HG02588 (cell line): ENCODE results near the gene EXOC3.
"Not testable (repeated sequence)": the region's sequence is repeated elsewhere in the genome, so short reads cannot be mapped to it uniquely, and the experiment has no call there.

ENCODE experiments used
- ATAC-seq: cut with Tn5 transposase; IDR thresholded peaks from one replicate; pipeline ENCODE4 v1.9.1; 2021; ENCODE audit warnings: mild to moderate bottlenecking, moderate library complexity; ENCODE audit not compliant: unreplicated experiment

EXOC3 gene

DNA sequence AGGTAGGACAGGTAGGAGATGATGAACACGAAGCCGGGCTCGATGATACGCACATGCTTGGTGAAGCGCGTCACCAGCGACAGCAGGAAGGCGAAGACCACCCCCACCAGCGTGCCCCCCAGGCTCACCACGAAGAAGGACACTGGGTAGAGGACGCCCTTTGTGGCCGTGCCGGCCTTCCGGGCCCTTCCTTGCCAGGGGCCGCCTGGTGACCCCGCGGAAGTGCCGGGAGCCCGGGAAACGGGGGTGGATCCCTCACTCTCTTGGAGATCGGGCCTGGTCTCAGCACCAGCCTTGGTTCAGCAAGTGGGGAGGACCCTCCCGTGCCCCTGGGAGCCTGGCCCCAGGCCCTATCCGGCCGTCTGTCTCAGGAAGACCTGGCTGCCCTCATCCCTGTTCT lies 41.6 kb downstream of the EXOC3 start:
- no peak for ATAC-seq

DNA sequence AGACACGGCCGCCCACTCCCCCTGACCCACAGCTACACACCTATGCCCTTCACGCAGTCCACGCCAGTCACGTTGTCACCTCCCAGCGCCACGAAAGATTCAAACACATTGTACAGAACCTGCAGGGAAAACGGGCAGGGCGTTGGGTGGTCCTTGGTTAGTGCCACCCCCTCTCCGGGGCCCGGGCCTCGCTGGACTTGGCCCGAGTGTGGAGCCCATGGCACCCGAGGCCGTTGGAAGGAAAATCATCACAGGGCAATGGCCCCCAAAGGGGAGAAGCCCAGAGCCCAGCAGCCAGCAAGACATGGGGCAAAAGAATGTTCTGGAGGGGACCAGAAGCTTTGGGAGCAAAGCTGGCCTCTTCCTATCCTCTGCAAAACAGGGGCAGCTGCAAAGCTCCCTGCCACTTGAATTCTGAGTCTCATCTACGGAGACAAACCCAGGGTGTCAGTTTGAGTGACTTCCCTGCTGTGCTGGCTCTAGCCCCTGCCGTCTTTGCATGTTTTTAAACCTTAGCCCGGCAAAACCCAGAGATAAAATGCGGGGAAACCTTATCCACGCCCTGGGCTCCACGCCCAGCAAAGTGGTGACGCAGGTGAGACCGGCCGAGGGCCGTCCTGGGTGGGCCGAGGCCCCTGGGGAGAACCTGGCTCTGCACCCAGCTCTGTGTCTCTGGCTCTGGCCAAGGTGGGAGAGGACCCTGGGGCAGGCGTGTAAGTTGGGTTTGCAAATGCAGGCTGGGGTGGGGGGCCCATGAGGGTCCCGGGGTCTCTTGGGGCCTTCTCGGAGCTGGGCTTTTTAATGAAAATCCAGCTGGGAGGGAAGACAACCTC lies 42.4 kb downstream of the EXOC3 start:
- ATAC-seq, result no peak

DNA sequence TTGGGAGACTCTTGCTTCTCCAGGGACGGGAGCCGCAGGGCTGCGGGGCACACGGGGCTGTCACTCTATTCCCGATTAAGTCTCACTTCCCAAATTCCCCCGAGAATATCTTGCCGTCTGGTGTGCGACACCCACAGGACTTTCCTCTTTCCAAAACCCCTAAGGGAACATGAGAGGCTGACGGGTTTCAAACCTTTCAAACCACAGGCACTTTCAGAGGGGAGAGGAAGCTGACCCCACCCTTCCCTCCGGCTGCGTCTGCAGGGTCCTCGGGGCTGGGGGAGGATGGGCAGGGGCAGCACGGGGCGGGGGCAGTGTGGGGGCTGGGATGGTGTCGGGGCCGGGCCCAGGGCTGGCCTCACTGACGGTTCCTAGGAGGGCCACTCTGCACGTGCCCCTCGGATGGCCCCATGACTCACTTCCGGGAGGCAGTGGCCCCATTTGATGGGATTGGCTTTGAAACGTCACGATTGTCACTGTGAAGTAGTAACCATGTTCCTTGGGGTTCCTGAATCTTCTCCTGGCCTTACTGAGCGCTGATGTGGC lies 43.0 kb downstream of the EXOC3 start:
- ATAC-seq, result no peak

DNA sequence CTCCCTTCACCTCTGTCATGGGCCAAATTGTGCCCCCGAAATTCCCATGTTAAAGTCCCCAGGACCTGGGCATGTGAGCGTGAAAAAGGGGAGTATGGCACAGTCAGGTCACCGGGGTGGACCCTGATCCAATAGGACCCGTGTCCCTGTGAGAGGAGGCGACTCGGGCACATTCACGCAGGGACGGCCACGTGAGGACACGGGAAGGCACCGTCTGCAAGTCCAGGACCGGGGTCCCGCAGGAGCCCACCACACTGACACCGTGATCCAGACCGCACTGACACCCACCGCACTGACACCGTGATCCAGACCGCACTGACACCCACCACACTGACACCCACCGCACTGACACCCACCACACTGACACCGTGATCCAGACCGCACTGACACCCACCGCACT lies 43.6 kb downstream of the EXOC3 start:
- not testable (repeated sequence) for ATAC-seq

DNA sequence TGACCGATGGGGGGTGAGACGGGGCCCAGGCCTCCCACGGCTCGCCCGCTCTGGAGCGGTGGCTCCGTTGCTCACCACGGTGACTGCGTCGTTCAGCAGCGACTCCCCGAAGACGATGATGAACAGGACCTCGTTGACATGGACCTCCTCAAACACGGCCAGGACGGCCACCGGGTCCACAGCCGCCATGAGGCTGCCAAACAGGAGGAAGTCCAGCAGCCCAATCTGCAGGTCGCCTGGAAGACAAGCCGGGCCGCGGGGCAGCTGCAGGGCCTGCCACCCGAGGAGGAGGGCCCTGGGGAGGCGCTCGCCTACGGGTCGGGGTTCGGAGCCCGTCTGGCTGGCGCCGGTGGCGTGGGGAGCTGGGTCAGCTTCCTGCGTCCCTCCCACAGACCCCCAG lies 45.3 kb downstream of the EXOC3 start:
- ATAC-seq, result no peak

DNA sequence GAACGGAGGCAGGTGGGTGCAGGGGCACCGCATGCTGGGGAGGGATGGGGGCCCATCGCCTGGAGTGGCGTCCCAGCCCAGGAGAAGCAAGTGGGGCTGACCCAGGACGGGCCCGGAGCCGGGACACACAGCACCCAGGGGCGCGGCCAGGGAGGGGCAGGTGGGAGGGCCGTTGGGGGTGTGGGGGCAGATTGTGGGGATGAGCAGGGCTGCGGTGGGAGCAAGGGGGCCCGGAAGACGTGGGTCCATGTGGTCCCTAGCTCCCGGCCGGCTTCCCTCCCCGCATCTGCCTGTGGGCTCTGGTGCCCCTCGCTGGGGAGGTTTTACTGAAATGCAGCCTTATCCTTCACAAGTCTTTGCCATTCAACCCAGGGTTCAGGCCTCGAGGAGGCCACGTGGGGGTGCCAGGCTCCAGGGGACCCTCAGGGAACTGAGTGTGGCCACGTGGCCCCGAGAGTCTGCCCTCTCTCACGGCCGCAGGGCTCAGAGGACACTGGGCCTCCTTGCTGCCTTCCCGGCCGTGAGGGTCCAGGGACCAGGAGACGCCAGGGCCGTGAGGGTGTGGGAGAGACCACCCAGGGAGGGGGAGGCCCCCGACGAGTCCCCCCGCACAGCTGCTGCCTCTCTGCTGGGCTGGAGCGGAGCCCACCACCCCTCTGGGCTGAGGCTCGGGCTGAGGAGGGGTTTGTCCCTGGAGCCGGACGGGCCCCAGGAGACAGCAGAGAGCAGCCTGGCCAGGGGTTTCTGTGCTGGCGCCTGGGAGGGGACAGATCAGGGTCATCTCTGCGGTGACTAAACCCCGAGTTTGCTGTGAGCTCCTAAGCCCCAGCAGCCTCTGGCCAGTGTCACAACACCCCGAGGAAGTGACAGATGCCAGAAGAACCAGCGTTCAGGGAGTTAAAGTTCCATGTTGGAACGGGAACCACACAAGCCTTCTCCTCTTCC lies 46.0 kb downstream of the EXOC3 start:
- no peak for ATAC-seq

DNA sequence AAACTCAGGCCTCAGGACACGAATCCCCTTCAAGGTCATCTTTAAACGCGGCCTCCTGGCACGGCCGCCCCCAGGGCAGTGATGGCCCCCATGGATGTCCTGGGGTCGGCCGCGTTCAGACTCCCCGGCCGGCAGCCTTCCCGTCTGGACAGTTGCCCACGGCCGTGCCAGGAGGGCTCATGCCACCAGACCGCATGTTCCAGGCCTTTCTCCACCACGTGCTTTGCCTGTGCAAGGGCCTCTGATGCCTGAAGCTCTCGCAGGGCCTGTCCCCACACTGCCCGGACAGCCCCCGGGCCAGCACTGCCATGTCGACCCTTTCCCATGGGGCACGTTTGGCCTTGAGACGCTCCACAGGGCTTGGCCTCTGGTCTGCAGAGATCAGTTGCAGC lies 46.7 kb downstream of the EXOC3 start:
- no peak for ATAC-seq

DNA sequence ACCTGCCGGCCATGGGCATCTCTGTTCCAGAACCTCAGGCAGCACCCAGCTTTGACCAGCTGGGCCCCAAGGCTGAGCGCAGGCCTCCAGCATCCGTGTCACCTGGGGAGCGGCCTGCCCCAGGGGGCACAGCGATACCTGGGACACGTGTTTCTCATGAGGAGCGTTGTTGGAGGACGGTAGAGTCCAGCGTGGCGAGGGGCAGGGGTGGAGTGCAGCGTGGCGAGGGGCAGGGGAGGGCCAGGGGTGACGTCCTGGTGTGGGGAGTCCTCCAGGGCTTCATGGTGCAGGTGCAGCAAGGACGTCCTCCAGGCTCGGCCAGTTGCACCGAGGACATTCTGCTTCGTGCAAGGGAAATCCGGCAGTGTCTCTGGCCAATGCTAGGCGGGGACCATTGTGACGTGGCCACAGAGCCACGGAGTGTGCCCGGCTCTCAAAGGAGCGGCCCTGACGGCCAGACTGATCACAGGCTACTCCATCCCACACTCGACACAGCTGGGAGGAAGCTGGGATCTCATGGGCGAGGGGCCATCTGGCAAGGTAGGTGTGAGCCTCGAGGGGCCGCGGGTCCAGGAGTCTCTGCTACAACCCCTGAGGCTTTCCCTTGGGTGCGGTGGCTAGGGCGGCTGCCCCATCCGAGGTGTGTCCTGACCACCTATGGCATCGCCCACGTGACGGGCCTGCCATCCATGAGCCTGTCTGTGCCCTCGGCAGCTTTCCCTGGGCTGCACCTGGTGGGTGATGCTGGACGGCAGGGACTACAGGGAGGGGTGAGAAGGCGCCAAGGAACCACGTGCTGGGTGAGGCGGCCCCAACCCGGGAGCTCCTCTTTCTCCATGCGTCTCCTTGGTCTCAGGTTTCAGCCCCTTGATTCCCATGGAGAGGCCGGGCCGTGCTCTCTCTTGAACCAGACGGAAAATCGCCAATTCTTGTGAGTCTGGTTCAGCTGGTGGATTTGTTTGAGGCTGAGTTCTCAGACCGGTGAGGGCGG lies 47.4 kb downstream of the EXOC3 start:
- no peak for ATAC-seq

DNA sequence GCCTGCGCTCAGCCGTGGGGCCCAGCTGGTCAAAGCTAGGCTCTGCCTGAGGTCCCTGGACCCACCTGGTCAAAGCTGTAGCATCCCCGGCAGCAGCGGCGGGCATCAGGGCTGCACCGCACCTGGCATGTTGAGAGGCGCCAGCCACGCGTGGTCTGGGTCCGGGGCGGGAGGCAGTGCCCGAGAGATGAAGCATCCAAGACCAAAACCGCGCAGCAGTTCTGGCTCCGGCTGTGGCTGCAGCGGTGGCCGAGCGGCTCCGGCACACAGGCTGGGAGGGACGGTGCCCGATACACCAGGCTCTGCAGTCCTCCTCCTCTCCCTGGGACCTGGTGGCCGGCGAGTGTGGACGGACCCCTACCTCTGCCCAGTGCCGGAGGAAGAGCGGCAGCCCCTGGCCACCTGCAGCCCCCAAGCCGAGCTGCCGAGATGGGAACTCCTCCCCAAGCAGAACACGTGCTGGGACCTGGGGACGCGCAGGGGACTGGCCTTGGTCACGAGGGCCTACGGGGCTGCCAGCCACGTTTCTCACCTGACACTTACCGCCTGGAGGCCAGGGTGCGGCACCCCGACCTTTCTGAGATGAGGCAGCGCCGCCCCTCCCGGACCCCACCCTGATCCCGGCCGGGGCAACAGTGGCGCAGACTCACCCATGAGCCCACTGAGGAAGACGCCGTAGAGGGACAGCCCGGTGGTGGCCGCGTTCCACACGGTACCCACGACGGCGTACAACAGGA lies 48.3 kb downstream of the EXOC3 start:
- no peak for ATAC-seq

DNA sequence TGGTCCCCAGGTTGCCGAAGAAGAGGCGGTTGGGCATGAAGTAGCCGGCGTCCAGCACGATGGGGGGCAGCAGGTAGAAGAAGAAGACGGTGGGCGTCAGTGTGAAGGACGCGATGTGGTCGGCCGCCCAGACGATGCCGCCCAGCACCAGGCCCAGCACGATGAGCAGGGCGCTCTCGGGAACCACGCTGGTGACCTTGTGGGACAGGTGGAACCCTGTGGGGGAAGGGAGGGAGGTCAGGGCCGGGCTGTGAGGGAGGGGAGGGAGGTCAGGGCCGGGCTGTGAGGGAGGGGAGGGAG lies 48.8 kb downstream of the EXOC3 start:
- no peak for ATAC-seq

DNA sequence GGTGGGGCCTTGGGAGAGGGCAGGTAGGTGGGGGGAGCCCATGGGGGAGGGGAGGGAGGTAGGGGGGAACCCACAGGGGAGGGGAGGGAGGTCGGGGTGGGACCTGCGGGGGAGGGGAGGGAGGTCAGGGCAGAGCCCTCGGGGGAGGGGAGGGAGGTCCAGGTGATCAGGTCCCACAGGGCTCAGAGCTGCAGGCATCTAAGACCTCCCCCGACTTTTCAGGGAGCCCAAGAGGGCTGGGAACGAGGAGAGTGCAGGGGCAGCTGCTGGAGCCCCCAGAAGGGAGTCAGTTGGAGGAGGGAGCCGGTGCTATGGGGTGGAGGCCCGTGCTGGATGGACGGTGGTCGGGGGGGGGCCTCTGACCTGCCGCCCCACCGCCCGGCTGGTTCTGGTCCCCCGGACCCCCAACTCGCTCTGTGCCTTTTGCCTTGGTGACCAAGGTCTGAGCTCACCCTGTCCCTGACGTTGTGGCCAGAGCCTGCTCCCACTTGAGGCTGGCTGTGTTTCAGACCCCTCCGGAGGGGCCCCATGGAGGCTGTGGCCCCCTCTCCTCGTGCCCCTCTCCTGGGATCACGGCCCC lies 49.4 kb downstream of the EXOC3 start:
- ATAC-seq, result no peak

DNA sequence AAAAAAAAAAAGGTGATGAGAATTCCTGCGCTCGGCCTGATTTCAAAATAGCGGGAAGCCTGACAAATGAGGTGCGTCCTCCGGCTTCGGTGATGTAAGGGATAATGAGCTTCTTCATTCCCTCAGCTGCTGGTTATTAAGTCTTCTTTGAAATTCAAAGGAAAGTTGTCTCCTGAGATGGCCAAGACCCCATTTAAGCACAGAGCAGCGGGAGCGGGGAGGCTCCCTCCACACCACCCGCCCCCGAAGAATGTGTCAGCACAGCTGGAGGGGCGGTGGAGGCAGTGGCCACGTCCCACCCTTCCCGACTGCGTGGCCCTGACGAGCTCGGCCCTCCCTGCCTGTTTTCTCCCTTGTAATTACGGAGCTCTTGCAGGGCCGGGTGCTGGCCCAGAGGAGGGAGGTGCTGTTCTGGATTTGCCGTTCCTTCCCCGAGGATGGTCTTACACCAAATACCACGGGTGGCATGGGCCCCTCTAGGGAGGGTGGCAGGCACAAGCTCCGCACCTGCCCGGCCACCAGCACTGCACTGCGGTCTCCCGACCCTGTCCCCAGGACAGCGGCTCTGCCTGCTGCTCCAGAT lies 50.2 kb downstream of the EXOC3 start:
- no peak for ATAC-seq

DNA sequence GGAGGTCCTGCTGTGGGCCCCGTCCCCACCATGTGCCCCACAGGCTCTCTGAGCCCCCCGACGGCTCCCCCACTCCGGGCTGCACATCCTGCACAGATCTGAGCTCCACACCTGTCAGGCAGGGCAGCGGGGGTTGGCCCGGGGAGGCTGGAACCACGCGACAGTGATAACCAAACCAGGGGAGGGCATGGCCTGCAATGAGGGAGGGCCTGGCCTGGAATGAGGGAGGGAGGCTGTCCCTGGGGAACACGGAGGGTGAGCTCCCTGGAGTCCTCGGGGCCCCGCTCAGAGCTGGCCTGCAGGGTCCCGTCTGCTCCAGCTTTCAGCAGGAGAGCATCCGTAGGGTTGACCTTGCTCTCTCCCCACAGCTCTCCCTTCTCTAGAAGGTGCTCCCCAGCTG lies 50.8 kb downstream of the EXOC3 start:
- ATAC-seq, result no peak

DNA sequence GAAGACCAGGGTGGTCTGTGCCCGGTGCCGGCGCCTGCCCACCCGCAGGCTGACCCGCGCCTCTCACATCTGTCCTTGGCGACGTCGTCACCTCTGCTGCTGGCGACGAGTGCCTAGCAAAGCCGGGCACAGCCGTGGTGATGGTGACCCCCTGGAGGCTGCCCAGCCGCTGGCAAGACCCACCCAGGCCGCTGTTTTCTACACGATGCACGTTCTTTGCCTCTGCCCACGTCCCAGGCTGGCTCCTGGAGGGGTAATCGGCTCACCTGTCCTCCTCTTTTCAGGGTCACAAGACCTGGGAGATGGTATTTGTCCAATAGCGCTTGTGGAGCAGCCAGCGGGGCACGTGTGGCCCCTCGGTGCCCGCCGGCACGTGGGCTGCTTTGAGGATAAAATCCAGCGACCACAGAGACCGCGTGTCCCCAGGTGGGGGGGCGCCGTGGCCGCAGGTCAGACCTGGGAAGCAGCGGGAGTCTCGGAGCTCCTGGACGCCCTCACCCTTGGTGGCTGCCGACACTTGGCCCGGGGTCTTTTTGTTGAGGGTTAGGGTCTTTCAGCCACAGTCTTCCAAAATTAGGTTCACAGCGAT lies 51.8 kb downstream of the EXOC3 start:
- ATAC-seq, result no peak

DNA sequence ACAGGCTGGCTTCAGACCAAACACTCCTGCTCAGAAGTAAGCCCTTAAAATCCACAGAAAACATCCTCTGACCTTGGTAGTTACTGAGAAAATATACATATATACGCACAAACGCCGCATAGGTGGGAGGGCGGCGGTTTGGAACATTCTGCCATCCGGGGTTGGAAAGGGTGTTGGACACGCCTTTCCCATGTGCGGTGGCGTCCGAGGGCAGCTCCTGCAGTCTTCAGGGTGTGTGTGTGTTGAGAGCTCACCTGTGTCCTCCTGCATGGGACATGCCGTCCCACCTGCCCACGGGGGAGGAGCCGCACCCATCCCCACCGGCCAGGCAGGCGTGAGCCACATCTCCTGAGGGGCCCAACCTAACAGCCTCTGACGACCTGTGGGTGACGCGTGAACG lies 53.1 kb downstream of the EXOC3 start:
- no peak for ATAC-seq

DNA sequence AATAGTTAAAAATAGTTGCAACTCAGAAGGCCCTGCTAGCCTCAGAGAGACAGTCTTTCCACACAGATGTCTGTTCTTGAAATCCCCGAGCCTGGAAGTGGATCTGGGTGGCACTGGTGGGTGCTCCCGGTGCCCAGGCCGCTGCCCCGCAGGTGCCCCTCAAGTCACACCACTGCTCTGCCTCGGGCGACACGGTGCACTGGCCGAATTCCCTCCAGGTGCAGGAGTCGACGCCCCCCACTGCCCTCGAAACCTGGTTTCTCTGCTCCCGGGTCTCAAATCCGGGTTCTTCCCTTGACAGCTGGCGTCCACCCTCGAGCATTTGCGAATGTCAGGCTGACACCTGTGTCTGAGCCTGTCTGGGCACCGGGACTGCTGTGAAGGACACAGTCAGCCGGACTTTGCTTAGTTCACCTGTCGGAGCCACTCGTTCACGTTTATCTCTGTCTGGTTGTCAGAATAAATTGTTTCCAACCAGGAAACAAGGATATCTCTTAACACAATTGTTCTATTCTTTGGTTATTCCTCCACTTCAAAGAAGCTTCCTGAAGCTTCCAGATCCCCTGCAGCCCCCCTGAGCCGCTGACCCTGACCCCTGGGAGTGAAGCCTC lies 54.2 kb downstream of the EXOC3 start:
- no peak for ATAC-seq

DNA sequence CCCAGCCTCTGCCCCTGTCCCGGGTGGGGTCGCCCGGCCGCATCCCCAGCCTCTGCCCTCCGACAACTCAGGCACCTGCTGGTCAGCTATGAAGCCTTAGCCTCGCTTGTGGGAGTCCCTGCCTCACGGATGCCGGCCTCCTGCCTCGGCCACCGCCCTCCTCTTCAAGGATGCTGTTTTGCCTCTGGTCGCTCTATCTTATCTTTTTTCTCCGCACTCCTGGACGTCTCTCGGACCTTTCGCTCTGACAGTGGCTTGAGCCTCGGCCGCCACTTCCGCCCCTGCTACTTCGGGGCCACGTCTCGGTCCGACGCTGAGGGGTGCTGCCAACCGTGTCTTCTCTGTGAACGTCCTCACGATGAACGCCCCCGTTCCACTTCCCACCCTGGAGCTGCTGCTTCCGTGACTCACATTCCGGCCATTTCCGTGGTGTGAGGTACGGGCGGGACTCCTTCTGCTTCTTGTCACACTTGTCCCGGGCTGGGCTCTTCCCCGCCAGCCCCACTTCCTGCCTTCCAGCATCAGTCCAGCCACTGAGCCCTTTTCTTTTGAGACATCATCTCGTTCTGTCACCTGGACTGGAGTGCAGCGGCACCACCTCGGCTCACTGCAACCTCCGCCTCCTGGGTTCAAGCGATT lies 55.0 kb downstream of the EXOC3 start:
- ATAC-seq, result no peak
